Fibroblast of lung (primary cell): ENCODE data around the gene SPATS2L.

Source experiments
- CTCF ChIP-seq, 2 donors: IDR thresholded peaks in 1 of 2; conservative IDR thresholded peaks in 1 of 2; 1 replicate in 1 of 2; 2 replicates in 1 of 2; pipeline ENCODE4 v1.5.1; 2011 to 2012; ENCODE audit warnings: low read length in 2 of 2, control low read depth in 1 of 2, inconsistent platforms in 1 of 2, low read depth in 1 of 2, mild to moderate bottlenecking in 1 of 2
- EZH2 ChIP-seq: IDR thresholded peaks from 2 replicates; pipeline ENCODE4 v1.5.1; 2012; ENCODE audit warnings: low read length, control low read depth, mild to moderate bottlenecking; ENCODE audit errors: missing control alignments

DNA sequence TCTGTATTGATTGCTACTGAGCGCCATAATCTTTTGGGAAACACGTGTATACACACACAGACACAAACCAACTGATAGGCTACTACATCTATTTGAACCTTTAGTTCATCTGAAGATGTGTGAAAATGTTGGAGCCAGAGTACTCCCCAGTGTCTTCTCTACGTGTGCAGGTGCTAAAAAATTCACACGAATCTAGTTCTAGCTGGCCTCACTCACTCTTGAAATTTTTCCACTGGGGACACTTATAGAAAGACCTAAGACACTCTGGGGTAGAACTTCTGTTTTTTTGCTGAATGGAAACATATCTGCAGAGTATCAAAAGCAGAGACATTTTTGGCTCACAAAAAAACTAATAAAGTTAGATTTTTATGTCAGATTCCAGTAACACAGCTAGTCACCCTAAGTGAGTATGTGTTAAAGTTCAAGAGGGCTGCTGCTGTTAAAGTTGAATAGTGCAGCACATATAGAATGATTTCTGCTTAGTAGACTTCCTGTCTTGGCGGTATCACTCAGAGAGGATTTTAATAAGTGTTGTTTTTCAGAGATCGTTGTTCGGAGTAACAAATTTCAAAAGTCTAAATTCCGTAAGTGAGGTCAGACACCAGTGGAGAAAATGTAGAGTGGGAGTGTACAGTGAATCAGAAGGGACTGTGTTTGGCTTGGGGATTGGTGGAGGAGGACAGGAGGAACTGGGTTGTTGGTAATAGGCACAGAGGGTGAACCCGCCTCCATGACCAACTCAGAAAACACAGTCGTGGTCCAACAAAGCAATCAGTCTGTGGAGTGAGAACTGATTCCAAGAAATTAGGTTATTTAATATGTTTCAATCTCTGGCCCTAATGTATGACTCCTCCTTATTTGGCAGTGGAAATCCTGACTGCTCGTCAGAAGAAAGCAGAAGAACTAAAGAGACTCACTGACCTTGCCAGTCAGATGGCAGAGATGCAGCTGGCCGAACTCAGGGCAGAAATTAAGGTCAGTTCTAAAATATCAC is 160.2 kb downstream of the SPATS2L start:
- TF ChIP-seq CTCF (conservative IDR thresholded peaks at IDR 0.05 in 1 of 2, IDR thresholded peaks at IDR 0.05 in 1 of 2; ENCODE audit: low read depth in 1 of 2, low read length in 2 of 2) (no peak), EZH2 (no peak)
